Head of caudate nucleus (tissue), 42 donors: Measurements from ENCODE around the gene ZBED1.
"Not testable (repeated sequence)": the region's sequence is repeated elsewhere in the genome, so short reads cannot be mapped to it uniquely, and the experiment has no call there.

Source experiments
- DNase-seq, 42 donors: peaks; one replicate each; pipeline versions ENCODE4 v3.0.0 to v3.0.0-alpha.2; 2020 to 2021; ENCODE audit warnings: mixed read lengths in 7 of 42
- intact Hi-C: fragments of 100-400 bp; cut with DNase I; formaldehyde crosslinking; loops from one replicate; pipeline ENCODE4 v1.15.0; 2022

The ZBED1 gene

GRCh38 chrX:2500803-2501558 is at the start of gene ZBED1, which contains the start of gene DHRSX:
Gene ZBED1 (minus strand): TSS chrX:2500976. CDS start chrX:2490719, 10,257 bp downstream.
Gene DHRSX (minus strand): TSS chrX:2500976. CDS start chrX:2500925, 51 bp downstream.
- peak in 16 of 42 donors; percentile 6 to 56 (median 24) for DNase-seq
- intact Hi-C loops, result no loop called here

GRCh38 chrX:2549876-2550275 is 49.1 kb upstream of the ZBED1 start:
- intact Hi-C loops, result no loop called here
- no peak for DNase-seq

- DNase-seq, result no peak
- intact Hi-C loops, result no loop called here
Measured at GRCh38 chrX:2548711-2549423, 48.1 kb upstream of the ZBED1 start.

- DNase-seq, result no peak
- intact Hi-C loops, result no loop called here
Measured at GRCh38 chrX:2547736-2548135, 47.0 kb upstream of the ZBED1 start.

- intact Hi-C loops, result no loop called here
- DNase-seq, result no peak
Measured at GRCh38 chrX:2546496-2546895, 45.7 kb upstream of the ZBED1 start.

- intact Hi-C loops, result no loop called here
- DNase-seq, result no peak
Measured at GRCh38 chrX:2545144-2545543, 44.4 kb upstream of the ZBED1 start.

- peak in 4 of 42 donors; percentile 9 to 37 (median 12) for DNase-seq
- intact Hi-C loops, result no loop called here
Measured at GRCh38 chrX:2542826-2543521, 42.2 kb upstream of the ZBED1 start.

GRCh38 chrX:2541603-2542002 is 40.8 kb upstream of the ZBED1 start:
- intact Hi-C loops, result no loop called here
- DNase-seq, result no peak

- DNase-seq, result no peak
- intact Hi-C loops, result no loop called here
Measured at GRCh38 chrX:2540426-2540947, 39.7 kb upstream of the ZBED1 start.

GRCh38 chrX:2539586-2539985 is 38.8 kb upstream of the ZBED1 start:
- DNase-seq, result no peak
- intact Hi-C loops, result no loop called here

GRCh38 chrX:2538031-2538757 is 37.4 kb upstream of the ZBED1 start:
- peak in 24 of 42 donors; percentile 7 to 64 (median 19) for DNase-seq
- intact Hi-C loops, result no loop called here

GRCh38 chrX:2536974-2537373 is 36.2 kb upstream of the ZBED1 start:
- DNase-seq, result peak in 9 of 42 donors; percentile 9 to 50 (median 15)
- intact Hi-C loops, result no loop called here

- intact Hi-C loops, result no loop called here
- DNase-seq, result no peak
Measured at GRCh38 chrX:2536141-2536540, 35.4 kb upstream of the ZBED1 start.

GRCh38 chrX:2534261-2535021 is 33.7 kb upstream of the ZBED1 start:
- DNase-seq, intact Hi-C loops: not testable (repeated sequence)

GRCh38 chrX:2533424-2533823 is 32.6 kb upstream of the ZBED1 start:
- intact Hi-C loops, result no loop called here

GRCh38 chrX:2526390-2526789 is 25.6 kb upstream of the ZBED1 start:
- intact Hi-C loops, result no loop called here
- no peak for DNase-seq

More at GRCh38 chrX:2533424-2533823, 32.6 kb upstream of the ZBED1 start:
- no peak for DNase-seq

GRCh38 chrX:2523911-2524310 is 23.1 kb upstream of the ZBED1 start:
- intact Hi-C loops, result no loop called here
- no peak for DNase-seq

GRCh38 chrX:2521927-2522386 is 21.2 kb upstream of the ZBED1 start:
- intact Hi-C loops, result no loop called here
- no peak for DNase-seq
